Measurements from ENCODE around the gene MT1X. TPM values are rescaled to one million over a fixed set of nuclear protein-coding genes. Genes with fewer than 3 reads are reported as not detected.

MT1X gene
- total and polyA plus RNA-seq, 2 experiments from 2014 or later: 293 to 942 TPM

DNA sequence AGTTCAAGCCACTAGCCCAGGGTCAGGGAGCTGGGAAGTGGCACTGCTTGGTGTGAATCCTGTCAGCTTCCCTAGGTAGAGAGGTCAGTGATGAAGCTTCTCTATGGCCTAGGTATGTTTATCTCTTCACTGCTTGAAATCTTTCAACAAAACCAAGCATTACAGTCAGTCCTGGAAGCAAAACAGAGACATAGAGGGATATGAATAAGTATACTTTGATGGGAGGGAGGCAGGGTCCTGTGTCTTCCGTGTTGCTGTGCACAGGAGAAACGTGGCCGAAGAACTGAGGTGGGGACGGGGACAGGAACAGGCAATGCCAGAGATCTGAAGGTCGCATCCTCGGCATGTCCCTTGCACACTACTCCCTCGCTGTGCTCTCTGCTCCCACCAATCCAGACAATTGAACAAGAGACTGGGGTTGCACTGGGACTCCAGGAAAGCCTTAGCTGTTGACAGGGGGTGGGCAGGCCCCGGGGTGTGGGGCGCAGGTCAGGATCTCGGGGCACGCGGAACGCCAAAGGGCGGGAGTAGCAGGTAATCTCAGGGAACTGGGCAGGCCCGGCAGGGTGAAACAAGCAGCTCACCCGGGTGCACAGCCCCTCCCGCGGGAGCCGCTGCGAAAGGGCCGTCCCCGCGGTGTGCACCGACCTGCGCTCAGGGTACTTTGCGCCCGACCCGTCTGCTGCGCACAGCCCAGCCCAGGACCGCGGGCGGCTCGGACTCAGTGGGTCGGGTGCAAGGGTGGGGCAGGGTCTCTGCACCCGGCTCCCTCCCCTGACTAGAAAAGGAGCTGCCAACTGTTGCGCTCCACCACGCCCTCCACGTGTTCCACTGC is 13.0 kb upstream of the MT1X start, which contains the start of gene MT1H:
MT1H (plus strand) TSS at position 810 of the 835 bp plus-strand sequence. CDS start 71 bp downstream, outside the sequence.
- H3K36me3 ChIP-seq (ENCODE audit: insufficient read depth): no peaks in the 10 kb centered on the region
- H3K9me3 Mint-ChIP-seq: peaks cover 3% of the 10 kb centered on the region; the same call in 1 of the 3 replicates
- H3K9me2 ChIP-seq (ENCODE audit: insufficient read depth): no peaks in the 10 kb centered on the region
- H3K4me1 ChIP-seq (ENCODE audit: insufficient read depth): peaks cover 47% of the 10 kb centered on the region
- H4K20me1 ChIP-seq (replicated peaks; ENCODE audit: insufficient read depth): no peaks in the 10 kb centered on the region
- H3K36me3 Mint-ChIP-seq (ENCODE audit: low read depth): peaks cover 36% of the 10 kb centered on the region
- H3K4me3 Mint-ChIP-seq: peak within 1 kb of the TSS; percentile 83
- peaks cover 12% of the 10 kb centered on the region for H3F3A ChIP-seq (replicated peaks; ENCODE audit: low read depth)
- H3K79me2 ChIP-seq (replicated peaks; ENCODE audit: insufficient read depth): no peaks in the 10 kb centered on the region; the same call in 1 of the 2 replicates
- peak; percentile 64 for ATAC-seq
- TF ChIP-seq POLR2AphosphoS5 (IDR thresholded peaks at IDR 0.05; ENCODE audit: low read depth): no peak
- no peak for TF ChIP-seq ZNF331 (CRISPR knock-in tag; IDR thresholded peaks at IDR 0.05; ENCODE audit: low read depth)
- TF ChIP-seq, protein P1, sequence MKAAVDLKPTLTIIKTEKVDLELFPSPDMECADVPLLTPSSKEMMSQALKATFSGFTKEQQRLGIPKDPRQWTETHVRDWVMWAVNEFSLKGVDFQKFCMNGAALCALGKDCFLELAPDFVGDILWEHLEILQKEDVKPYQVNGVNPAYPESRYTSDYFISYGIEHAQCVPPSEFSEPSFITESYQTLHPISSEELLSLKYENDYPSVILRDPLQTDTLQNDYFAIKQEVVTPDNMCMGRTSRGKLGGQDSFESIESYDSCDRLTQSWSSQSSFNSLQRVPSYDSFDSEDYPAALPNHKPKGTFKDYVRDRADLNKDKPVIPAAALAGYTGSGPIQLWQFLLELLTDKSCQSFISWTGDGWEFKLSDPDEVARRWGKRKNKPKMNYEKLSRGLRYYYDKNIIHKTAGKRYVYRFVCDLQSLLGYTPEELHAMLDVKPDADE (IDR thresholded peaks at IDR 0.05): no peak
- TF ChIP-seq JUNB (IDR thresholded peaks at IDR 0.05; ENCODE audit: unreplicated experiment): no peak
- no peak for TF ChIP-seq NANOG (IDR thresholded peaks at IDR 0.05; ENCODE audit: borderline replicate concordance)
- TF ChIP-seq, protein P2, sequence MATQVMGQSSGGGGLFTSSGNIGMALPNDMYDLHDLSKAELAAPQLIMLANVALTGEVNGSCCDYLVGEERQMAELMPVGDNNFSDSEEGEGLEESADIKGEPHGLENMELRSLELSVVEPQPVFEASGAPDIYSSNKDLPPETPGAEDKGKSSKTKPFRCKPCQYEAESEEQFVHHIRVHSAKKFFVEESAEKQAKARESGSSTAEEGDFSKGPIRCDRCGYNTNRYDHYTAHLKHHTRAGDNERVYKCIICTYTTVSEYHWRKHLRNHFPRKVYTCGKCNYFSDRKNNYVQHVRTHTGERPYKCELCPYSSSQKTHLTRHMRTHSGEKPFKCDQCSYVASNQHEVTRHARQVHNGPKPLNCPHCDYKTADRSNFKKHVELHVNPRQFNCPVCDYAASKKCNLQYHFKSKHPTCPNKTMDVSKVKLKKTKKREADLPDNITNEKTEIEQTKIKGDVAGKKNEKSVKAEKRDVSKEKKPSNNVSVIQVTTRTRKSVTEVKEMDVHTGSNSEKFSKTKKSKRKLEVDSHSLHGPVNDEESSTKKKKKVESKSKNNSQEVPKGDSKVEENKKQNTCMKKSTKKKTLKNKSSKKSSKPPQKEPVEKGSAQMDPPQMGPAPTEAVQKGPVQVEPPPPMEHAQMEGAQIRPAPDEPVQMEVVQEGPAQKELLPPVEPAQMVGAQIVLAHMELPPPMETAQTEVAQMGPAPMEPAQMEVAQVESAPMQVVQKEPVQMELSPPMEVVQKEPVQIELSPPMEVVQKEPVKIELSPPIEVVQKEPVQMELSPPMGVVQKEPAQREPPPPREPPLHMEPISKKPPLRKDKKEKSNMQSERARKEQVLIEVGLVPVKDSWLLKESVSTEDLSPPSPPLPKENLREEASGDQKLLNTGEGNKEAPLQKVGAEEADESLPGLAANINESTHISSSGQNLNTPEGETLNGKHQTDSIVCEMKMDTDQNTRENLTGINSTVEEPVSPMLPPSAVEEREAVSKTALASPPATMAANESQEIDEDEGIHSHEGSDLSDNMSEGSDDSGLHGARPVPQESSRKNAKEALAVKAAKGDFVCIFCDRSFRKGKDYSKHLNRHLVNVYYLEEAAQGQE (IDR thresholded peaks at IDR 0.05; ENCODE audit: unreplicated experiment): no peak
- TF ChIP-seq STAT1 (IDR thresholded peaks at IDR 0.05; ENCODE audit: unreplicated experiment): no peak
- no peak for TF ChIP-seq ZNF462 (CRISPR knock-in tag; IDR thresholded peaks at IDR 0.05)
- no peak for TF ChIP-seq ZNF114 (CRISPR knock-in tag; IDR thresholded peaks at IDR 0.05)
- TF ChIP-seq CREB1 (CRISPR knock-in tag; IDR thresholded peaks at IDR 0.05; ENCODE audit: low read depth): no peak
- TF ChIP-seq EZH2 (IDR thresholded peaks at IDR 0.05; ENCODE audit: low read depth, unreplicated experiment): peak; percentile 91
- peak; percentile 41 for TF ChIP-seq EZH2phosphoT487 (IDR thresholded peaks at IDR 0.05; ENCODE audit: unreplicated experiment)
- no peak for TF ChIP-seq CTCF (conservative IDR thresholded peaks at IDR 0.05; ENCODE audit: low read depth in 2 of 2)
- peaks cover 96% of the 10 kb centered on the region for H3K27me3 ChIP-seq (ENCODE audit: insufficient read depth)
- H3K27me3 Mint-ChIP-seq (ENCODE audit: insufficient read depth, low read depth, poor library complexity): peaks cover 93% of the 10 kb centered on the region
- H3K27ac ChIP-seq (ENCODE audit: low read depth): no peak within 1 kb of the TSS
- H3K4me1 Mint-ChIP-seq: peaks cover 35% of the 10 kb centered on the region
- H3K4me2 ChIP-seq: peak within 1 kb of the TSS; percentile 91
- DNase-seq (ENCODE audit: low spot score): peak; percentile 51
- peak within 1 kb of the TSS; percentile 91 for H2AFZ ChIP-seq
- no peak within 1 kb of the TSS for H3K27ac Mint-ChIP-seq
- peak within 1 kb of the TSS; percentile 62 for H3K4me3 ChIP-seq
